ENCODE measurements around the gene SLIT1.

Gene SLIT1

DNA sequence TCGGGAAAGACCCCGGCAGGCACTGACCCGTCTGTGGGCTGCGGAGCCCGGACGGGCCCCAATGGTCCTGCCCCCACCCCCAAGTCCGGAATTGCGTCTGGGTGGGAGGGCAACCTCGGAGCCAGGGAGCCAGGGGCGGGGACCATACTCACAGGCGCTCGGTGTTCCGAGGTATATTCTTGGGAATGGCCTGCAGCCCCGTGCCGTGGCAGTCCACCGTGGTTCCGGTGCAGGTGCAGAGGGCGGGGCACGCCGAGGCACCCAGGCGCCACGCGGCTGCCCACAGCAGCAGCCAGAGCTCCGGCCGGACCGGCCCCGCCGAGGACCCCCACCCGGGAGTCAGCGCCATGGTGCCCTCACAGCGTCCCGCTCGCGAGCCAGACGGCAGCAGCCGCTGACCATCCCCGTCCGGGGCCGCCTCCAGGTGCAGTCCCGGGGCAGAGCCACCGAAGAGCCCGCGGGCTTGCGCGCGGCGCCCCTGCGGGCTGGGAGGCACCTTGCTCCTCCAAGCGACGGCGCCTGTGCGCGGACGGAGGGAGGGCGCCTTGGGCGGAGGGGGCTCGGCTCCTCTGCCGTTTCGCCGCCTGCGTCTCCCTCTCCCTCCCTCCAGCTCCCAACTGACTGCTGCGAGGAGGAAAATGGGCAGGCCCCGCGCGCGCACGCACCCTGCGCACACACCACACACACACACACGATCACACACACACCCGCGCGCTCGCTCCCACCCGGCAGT lies at the start of gene SLIT1:
TSS of gene SLIT1 (minus strand) at position 634 of the 733 bp plus-strand sequence. CDS start at position 349, 285 bp downstream.
- in situ Hi-C loops (cut with HindIII; ENCODE audit: low sequenced_read_pairs): no loop called here
- TF ChIP-seq, protein P1, sequence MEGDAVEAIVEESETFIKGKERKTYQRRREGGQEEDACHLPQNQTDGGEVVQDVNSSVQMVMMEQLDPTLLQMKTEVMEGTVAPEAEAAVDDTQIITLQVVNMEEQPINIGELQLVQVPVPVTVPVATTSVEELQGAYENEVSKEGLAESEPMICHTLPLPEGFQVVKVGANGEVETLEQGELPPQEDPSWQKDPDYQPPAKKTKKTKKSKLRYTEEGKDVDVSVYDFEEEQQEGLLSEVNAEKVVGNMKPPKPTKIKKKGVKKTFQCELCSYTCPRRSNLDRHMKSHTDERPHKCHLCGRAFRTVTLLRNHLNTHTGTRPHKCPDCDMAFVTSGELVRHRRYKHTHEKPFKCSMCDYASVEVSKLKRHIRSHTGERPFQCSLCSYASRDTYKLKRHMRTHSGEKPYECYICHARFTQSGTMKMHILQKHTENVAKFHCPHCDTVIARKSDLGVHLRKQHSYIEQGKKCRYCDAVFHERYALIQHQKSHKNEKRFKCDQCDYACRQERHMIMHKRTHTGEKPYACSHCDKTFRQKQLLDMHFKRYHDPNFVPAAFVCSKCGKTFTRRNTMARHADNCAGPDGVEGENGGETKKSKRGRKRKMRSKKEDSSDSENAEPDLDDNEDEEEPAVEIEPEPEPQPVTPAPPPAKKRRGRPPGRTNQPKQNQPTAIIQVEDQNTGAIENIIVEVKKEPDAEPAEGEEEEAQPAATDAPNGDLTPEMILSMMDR (IDR thresholded peaks at IDR 0.05; ENCODE audit: low read depth, low read length, missing control alignments): no peak
- no peak for DNase-seq (ENCODE audit: low read depth)
- H3K4me3 ChIP-seq (ENCODE audit: low read depth, low read length): no peak within 1 kb of the TSS

DNA sequence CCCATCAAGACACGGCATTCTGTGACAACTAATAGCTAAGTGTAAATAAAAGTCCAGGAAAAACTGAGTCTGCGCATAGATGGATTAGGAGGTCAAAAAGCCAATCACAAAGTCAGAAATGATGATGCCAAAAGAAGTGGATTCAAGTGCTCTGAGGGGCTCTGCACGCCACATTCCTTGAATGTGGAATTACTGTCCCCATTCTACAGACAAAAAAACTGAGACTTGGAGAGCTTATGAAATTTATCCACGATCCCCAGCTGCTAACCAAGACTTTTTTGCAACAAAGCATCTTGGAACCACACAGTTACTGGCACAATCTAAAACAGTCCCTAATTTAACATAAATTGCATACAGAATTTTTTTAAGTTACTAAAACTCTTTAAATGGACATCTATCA lies 49.6 kb upstream of the SLIT1 start:
- in situ Hi-C loops (cut with HindIII; ENCODE audit: low sequenced_read_pairs): no loop called here
- TF ChIP-seq, protein P1 (IDR thresholded peaks at IDR 0.05; ENCODE audit: low read depth, low read length, missing control alignments): no peak
- no peak for DNase-seq (ENCODE audit: low read depth)
- no peak overlapping the region for H3K4me3 ChIP-seq (ENCODE audit: low read depth, low read length)

DNA sequence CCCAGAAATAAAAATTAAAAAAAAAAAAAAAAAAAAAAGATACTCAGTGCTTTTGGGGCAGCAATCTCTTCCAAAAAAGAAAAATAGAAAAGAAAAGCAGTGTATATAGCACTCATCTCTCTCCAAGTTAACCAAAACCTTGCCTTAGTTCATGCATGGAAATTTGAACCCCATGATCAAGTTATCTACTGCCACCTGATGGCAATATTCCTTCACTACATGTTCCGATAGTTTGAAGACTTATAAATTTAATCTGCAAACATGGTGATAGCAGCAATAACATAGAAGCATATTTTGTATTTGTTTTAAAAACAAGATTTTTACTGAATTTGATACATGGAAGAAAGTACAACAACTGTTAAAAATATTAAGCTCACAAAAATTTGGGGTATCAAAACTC lies 48.6 kb upstream of the SLIT1 start:
- peak; percentile 39 for DNase-seq (ENCODE audit: low read depth)
- TF ChIP-seq, protein P1 (IDR thresholded peaks at IDR 0.05; ENCODE audit: low read depth, low read length, missing control alignments): peak; percentile 52
- in situ Hi-C loops (cut with HindIII; ENCODE audit: low sequenced_read_pairs): no loop called here
- H3K4me3 ChIP-seq (ENCODE audit: low read depth, low read length): no peak overlapping the region

DNA sequence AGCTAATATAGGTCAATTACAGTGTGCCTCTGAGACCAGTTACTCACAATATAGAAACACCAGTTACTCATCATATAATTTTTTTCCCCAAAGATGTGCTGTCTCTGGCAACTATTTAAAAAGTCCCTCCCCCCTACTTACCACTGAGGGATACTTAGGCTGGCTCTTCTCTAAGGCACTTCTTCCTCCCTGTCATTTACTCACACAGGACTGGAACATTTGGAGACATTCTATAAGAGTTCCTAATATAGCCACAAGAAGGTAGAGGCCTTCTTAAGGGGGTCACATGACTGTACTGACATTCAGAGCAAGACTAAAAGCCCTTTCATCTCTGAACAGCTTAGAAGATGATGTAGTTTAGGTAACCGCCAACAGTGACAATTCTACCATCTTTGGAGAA lies 44.4 kb upstream of the SLIT1 start:
- H3K4me3 ChIP-seq (ENCODE audit: low read depth, low read length): no peak overlapping the region
- DNase-seq (ENCODE audit: low read depth): no peak
- in situ Hi-C loops (cut with HindIII; ENCODE audit: low sequenced_read_pairs): no loop called here
- TF ChIP-seq, protein P1 (IDR thresholded peaks at IDR 0.05; ENCODE audit: low read depth, low read length, missing control alignments): no peak

DNA sequence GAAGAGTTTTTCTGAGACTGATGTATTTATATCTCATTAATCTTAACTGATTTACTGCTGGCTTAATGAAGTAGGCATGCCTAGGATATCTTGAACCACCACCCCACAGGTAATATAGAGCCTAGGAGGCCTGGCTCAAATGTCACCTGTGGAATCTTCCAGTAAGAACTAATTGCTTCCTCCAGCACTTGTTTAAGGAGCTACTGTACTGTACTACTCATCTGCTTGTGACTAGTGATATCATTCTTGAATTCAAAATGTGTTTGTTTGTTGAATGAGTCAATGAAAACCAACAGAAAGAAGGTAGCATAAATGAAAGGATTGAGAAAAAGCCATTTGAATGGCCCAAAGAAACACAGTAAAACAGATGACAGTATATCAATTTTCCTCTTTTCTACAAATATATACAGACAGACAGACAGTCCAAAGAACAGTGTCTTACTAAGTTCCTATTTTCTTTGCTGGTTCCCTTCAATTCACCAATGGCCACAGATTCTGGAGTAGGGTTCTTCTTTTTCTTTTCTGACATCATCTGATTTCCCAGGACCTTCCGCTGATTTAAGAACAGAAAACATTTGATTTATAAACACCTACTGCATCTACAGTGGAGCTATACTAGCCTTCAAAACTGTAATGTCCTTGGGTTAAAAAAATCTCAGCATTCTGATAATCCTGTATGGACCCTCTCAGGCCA lies 43.7 kb upstream of the SLIT1 start:
- in situ Hi-C loops (cut with HindIII; ENCODE audit: low sequenced_read_pairs): no loop called here
- no peak for DNase-seq (ENCODE audit: low read depth)
- no peak overlapping the region for H3K4me3 ChIP-seq (ENCODE audit: low read depth, low read length)
- TF ChIP-seq, protein P1 (IDR thresholded peaks at IDR 0.05; ENCODE audit: low read depth, low read length, missing control alignments): no peak

DNA sequence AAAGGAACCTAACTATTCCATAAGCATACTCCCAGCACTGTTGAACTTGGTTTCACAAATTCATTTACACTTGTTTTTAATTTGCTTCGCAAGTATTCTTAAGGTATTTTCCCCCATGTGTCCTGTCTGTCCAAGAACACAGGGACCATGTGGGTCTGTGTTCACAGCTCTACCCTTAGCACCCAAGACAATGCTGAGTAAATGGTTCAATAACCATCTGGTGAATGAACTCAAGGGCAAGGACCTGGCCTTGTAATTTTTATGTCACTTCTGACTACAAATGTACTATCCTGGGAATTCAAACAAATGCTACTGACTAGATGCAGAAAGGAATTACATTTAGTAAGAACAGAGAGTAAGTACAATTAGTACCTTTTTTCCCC lies 43.0 kb upstream of the SLIT1 start:
- no peak for DNase-seq (ENCODE audit: low read depth)
- H3K4me3 ChIP-seq (ENCODE audit: low read depth, low read length): no peak overlapping the region
- in situ Hi-C loops (cut with HindIII; ENCODE audit: low sequenced_read_pairs): no loop called here
- TF ChIP-seq, protein P1 (IDR thresholded peaks at IDR 0.05; ENCODE audit: low read depth, low read length, missing control alignments): no peak
